GM21528 (cell line): Measurements from ENCODE around the gene PRKRA.
"Not testable (repeated sequence)": the region's sequence is repeated elsewhere in the genome, so short reads cannot be mapped to it uniquely, and the experiment has no call there.

Experiments
- ATAC-seq: cut with Tn5 transposase; IDR thresholded peaks from one replicate; pipeline ENCODE4 v1.9.1; 2021; ENCODE audit warnings: mild to moderate bottlenecking, moderate library complexity; ENCODE audit not compliant: unreplicated experiment, low FRiP score

PRKRA gene

DNA sequence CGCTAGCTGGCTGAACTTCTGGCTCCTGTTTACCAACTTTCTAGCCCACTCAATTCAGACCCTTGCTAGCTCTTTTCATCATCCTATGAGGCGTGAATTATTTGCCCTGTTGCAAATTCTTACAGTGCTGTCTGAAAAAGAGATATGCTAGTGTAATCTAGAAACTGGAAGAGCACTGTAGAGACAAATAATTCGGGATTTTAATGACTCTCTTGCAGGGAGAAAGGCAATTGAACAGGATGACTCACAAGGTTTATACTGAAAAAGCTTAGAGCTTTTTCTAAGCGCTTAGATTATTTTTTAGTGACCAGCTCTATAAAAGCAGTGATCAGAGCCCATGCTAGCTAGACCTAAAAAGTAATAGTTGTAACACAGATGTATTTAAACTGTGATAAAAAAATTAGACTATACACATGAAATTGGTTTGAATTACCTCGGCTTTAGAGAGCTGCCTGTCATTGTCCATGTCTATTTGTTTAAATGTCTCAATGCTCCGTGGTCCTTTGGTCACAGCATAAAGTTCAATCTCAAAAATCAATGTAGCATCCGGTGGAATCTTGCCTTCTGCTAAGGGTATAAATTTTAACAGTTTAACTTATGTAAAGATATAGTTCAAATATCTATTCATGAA lies 18.4 kb upstream of the PRKRA start:
- ATAC-seq = no peak

- ATAC-seq = no peak
These were observed 6.5 kb upstream of the PRKRA start for GRCh38 chr2:178457390-178457886.

DNA sequence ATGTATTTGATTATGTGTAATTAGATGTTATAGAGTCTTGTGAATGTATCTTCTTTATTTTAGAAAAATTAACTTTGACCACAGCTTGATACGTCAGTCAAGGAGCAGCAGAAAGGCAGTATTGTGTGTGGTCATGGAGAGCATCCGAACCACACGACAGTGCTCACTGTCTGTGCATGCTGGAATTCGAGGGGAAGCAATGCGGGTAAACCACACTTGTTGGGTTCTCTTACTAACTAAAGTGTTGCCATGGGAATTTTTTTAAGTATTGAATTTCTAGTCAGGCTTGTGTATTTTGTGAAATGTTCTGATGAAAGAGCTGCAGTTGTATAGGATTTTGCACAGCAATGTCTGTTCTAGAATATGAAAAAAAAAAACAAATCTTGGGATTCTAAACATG lies 5.0 kb upstream of the PRKRA start:
- ATAC-seq = no peak

GRCh38 chr2:178452870-178453269 lies 1.9 kb upstream of the PRKRA start:
- ATAC-seq = no peak

- no peak for ATAC-seq
These were observed 1.4 kb upstream of the PRKRA start for GRCh38 chr2:178452334-178452733.

DNA sequence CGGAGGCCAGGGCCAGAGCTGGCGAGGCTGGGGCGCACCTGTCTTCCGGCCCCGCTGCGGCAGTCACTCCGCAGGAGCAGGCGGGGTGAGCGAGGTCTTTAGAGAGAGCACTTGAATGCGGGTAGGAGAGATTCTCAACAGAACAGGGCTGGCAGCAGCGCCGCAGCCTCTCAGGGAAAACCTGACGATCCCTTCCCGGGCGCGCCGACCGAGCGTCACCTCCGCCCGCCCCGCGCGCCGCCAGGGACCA lies 526 bp downstream of the PRKRA start:
- peak; percentile 54 for ATAC-seq

- ATAC-seq = no peak
These were observed 1.1 kb downstream of the PRKRA start for GRCh38 chr2:178449700-178450523.

GRCh38 chr2:178448968-178449661 lies 1.9 kb downstream of the PRKRA start:
- ATAC-seq = no peak

DNA sequence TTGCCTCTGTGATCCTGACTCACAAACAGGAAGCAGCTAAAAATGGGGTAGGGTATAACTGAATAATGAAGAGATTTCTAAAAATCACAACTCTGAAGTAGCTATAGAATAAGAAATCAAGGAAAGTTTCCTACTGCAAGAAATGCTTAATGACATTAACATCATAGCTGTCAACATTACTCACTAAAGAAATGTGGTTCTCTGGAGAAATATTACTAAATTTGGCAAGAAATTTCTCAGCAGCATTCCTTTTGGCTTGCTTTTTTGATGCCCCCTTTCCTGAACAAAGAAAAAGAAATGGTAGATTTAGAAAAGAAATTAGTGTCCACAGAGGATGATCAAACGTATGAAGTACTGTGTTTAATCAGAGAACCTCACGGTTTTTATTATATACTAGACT lies 9.5 kb downstream of the PRKRA start:
- ATAC-seq = no peak

- no peak for ATAC-seq
These were observed 14.3 kb downstream of the PRKRA start for GRCh38 chr2:178436662-178437061.

- ATAC-seq = no peak
These were observed 21.6 kb downstream of the PRKRA start for GRCh38 chr2:178429336-178429735.

GRCh38 chr2:178428396-178428806 lies 22.6 kb downstream of the PRKRA start:
- no peak for ATAC-seq

DNA sequence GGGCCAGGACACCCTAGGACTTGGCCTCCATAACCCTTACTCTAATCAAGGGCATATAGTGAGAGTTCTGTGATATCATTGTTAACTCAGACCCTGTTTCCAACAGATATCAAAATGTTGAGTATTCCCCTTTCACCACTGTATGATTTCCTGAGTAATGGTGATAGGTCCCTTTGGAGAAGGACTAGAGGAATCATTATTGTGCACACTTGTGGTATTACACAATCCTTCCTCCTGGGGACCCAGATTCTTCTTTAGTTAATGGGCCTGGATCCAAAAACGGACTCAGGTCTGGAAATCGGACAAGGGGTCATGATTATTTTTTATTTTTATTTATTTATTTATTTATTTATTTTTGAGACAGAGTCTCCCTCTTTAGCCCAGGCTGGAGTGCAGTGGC lies 23.5 kb downstream of the PRKRA start:
- ATAC-seq = no peak

- ATAC-seq = no peak
These were observed 24.6 kb downstream of the PRKRA start for GRCh38 chr2:178426388-178426787.

DNA sequence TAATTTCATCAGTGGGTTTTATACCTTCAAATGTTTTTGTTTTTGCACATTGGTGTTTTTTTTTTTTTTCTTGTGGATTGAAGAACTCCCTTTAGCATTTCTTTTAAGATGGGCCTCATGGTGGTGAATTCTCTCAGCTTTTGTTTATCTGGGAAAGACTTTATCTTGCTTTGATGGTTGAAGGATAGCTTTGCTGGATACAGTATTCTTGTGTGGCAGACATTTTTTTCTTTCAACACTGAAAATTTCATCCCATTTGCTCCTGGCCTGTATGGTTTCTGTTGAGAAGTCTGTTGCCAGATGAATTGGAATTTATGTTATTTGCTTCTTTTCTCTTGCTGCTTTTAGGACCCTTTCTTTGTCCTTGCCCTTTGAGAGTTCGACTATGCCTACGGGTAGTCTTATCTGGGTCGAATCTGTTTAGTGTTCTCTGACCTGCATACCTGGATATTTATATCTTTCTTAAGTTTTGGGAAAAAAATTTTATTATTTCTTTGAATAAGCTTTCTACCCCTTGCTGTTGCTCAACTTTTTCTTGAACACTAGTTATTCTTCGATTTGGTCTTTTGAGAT lies 25.6 kb downstream of the PRKRA start:
- no peak for ATAC-seq

- ATAC-seq = not testable (repeated sequence)
These were observed 27.2 kb downstream of the PRKRA start for GRCh38 chr2:178423746-178424145.

DNA sequence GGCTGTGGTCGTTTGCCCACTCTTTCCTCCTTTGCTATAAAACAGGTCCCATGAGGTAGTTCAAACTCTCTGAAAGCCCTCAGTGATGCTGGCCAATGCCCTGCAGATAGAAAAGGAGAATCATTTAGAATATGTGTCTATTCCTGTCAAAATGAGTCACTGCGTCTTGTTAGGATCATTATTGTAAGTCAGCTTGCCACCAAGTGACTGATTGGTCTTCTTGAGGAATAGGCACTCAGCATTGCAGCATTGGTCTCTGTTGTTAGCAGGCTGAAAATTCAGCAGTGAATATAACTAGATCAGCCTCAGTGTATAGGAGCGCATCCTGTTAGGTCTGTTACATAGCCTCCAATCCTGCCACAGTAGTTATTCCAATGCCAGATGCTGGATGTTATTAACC lies 28.9 kb downstream of the PRKRA start:
- no peak for ATAC-seq

DNA sequence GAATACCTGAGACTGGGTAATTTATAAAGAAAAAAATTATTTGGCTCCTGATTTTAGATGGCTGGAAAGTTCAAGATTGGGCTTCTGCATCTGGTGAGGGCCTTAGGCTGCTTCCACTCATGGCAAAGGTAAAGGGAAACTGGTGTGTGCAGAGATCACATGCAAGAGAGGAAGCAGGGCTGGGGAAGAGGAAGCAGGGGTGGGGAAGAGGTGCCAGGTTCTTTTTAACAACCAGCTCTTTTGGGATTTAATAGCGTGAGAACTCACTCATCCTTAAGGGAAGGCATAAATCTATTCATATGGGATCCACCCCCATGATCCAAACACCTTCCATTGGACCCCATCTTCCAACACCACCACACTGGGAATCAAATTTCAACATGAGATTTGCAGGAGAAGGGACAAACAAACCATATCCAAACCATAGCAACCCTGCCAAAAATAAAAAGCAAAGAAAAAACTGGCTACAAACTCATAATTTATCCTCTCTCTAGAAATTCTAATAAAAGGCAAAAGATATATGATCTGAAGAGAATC lies 30.4 kb downstream of the PRKRA start:
- no peak for ATAC-seq

DNA sequence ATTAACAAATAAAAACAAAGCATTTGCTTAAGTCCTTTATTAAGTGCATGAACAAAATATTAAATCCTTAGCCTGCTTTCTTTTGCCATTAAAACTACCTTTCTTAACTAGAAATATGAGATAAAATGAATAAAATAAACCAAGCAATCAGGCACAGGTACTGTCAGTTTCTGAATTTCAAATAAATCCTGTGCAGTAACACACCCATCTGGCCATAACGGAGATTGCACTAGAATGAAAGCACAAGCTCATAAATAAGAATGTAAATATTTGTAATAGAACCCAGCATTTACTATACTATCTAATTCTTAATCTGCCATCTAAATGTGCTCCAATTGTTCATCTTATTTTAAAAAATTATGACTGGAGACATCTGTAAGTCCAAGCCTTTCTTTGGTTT lies 31.9 kb downstream of the PRKRA start:
- no peak for ATAC-seq

DNA sequence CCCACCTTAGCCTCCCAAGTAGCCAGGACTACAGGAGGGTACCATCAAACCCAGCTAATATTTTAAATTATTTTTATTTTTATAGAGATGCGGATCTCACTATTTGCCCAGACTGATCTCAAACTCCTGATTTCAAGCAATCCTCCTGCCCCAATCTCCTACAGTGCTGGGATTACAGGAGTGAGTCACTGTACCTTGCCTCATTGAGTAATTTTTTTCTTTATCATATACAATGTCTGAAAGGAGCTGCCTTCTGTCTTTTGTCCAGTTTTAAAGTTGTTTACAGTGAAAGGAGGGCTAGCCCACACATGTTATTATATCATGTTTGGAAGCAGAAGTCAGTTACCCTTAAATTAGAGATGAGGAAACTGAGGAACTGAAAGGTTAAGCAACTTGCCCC lies 32.5 kb downstream of the PRKRA start:
- ATAC-seq = no peak

- no peak for ATAC-seq
These were observed 33.1 kb downstream of the PRKRA start for GRCh38 chr2:178417916-178418315.
